ENCODE results near the gene ATAD1. TPM values are rescaled to one million over a fixed set of nuclear protein-coding genes. Genes with fewer than 3 reads are reported as not detected.
A peak's percentile ranks its signal among the peaks of the same experiment; 100 is the strongest.

The ATAD1 gene
- total and polyA plus RNA-seq, 2 of the 4 experiments (the other 2 are of a cell fraction): 12.7 to 21.9 TPM

- WGBS, 2 experiments (ENCODE audit: extremely low coverage in 2 of 2, insufficient read length in 1 of 2): no CpG with 5 or more reads among the region's 2 CpGs
- DNase-seq (peak; percentile 82), ATAC-seq (ENCODE audit: low read depth) (peak; percentile 77)
- H3K9me1 ChIP-seq (ENCODE audit: insufficient read depth, low read length): 0 out of 2 replicates have a peak, but pooled peaks cover 9% of the 10 kb centered on the region
- no peak overlapping the region for H3K18ac ChIP-seq (ENCODE audit: low read depth, low read length)
- no peak overlapping the region for H4K8ac ChIP-seq (ENCODE audit: low read depth in 2 of 2, low read length in 2 of 2)
- peaks cover 2% of the 10 kb centered on the region for H3K4me1 ChIP-seq (ENCODE audit: control insufficient read depth, insufficient read depth, low read length)
- no peak overlapping the region for H3K23ac ChIP-seq (ENCODE audit: low read depth, low read length)
- in situ Hi-C loops (cut with MboI; ENCODE audit: low sequenced_read_pairs) (no loop called here), dilution Hi-C loops (cut with HindIII; ENCODE audit: low sequenced_read_pairs, unreplicated experiment) (no loop called here), intact Hi-C loops (cut with micrococcal nuclease) (no loop called here)
- H3K27me3 ChIP-seq (ENCODE audit: control insufficient read depth, insufficient read depth, low read length): no peaks in the 10 kb centered on the region
- no peak overlapping the region for H2AK9ac ChIP-seq (replicated peaks; ENCODE audit: low read depth, low read length, poor library complexity)
- H3K36me3 ChIP-seq (ENCODE audit: control insufficient read depth, insufficient read depth, low read length): peaks cover 13% of the 10 kb centered on the region
- H3K79me1 ChIP-seq (ENCODE audit: low read depth in 1 of 2, low read length in 2 of 2): peaks cover 5 to 29% of the 10 kb centered on the region in 2 experiments; a peak in 3 of 4 replicates
- H3K9ac ChIP-seq (ENCODE audit: low read depth, low read length): no peak overlapping the region
- H3K4me3 ChIP-seq (ENCODE audit: insufficient read depth, low read depth, low read length): no peak overlapping the region
- H4K91ac ChIP-seq (ENCODE audit: insufficient read depth, low read depth, low read length): no peak overlapping the region
- H2BK5ac ChIP-seq (ENCODE audit: low read depth, low read length, poor library complexity, severe bottlenecking): no peak overlapping the region
- H3K14ac ChIP-seq (replicated peaks; ENCODE audit: low read depth, low read length): no peak overlapping the region
- no peak overlapping the region for H2BK15ac ChIP-seq (ENCODE audit: low read depth, low read length)
- H3K56ac ChIP-seq (ENCODE audit: extremely low read depth, insufficient read depth, low read length): no peak overlapping the region
- H3K9me3 ChIP-seq (ENCODE audit: control insufficient read depth, insufficient read depth, low read length): no peaks in the 10 kb centered on the region
- no peak overlapping the region for H3K4me2 ChIP-seq (ENCODE audit: low read depth, low read length)
- H2BK120ac ChIP-seq (ENCODE audit: low read depth, low read length): no peak overlapping the region
- TF ChIP-seq CEBPB (IDR thresholded peaks at IDR 0.05; ENCODE audit: low read depth, low read length) (peak; percentile 11; the same call in 1 of the 2 replicates), SMC3 (IDR thresholded peaks at IDR 0.05; ENCODE audit: low read depth, low read length) (no peak), CTCF (conservative IDR thresholded peaks at IDR 0.05; ENCODE audit: low read depth, low read length) (no peak), RFX5 (IDR thresholded peaks at IDR 0.05; ENCODE audit: low read depth, low read length) (no peak), MAFK (IDR thresholded peaks at IDR 0.05; ENCODE audit: low read depth, low read length) (no peak), BHLHE40 (IDR thresholded peaks at IDR 0.05; ENCODE audit: low read depth, low read length) (no peak), CHD1 (IDR thresholded peaks at IDR 0.05; ENCODE audit: low read depth, low read length) (no peak), ELK1 (IDR thresholded peaks at IDR 0.05; ENCODE audit: borderline replicate concordance, low read depth, low read length) (no peak), RCOR1 (IDR thresholded peaks at IDR 0.05; ENCODE audit: insufficient replicate concordance, low read length) (no peak), FOS (IDR thresholded peaks at IDR 0.05; ENCODE audit: low read depth, low read length) (peak; percentile 70)
- no peak overlapping the region for H2AFZ ChIP-seq (replicated peaks; ENCODE audit: low read length, poor library complexity)
- no TSS peak for BruUV-seq (replicated peaks)
- no peak overlapping the region for H3K27ac ChIP-seq (ENCODE audit: insufficient read depth, low read length)
- H4K20me1 ChIP-seq (ENCODE audit: insufficient read depth, low read length): no peaks in the 10 kb centered on the region
- H2BK20ac ChIP-seq (ENCODE audit: low read depth, low read length): no peak overlapping the region
- no peak overlapping the region for H2AK5ac ChIP-seq (ENCODE audit: low read depth, low read length)
- ChIA-PET POLR2A (ENCODE audit: unreplicated experiment) (no interaction called here), CTCF (interaction anchor here (1.0 kb wide), 1 partner anchor 11 kb away, joined by 3 read pairs; no protein-coding TSS in a partner anchor)
- no peak overlapping the region for H3K4ac ChIP-seq (ENCODE audit: low read depth, low read length)
- no peak overlapping the region for H4K5ac ChIP-seq (ENCODE audit: low read depth, low read length)
These were observed 56.1 kb downstream of the ATAD1 start for GRCh38 chr10:87761892-87762291.

Measured in IMR-90 (cell line).